ENCODE results near the gene OSBPL5.

Gene OSBPL5

GRCh38 chr11:3049430-3050243 lies 115.5 kb downstream of the OSBPL5 start:
- DNase-seq, result no peak

GRCh38 chr11:3047637-3048036 lies 117.5 kb downstream of the OSBPL5 start:
- DNase-seq, result no peak

- no peak for DNase-seq
Measured at GRCh38 chr11:3046641-3047040, 118.5 kb downstream of the OSBPL5 start.

GRCh38 chr11:3046190-3046589 lies 118.9 kb downstream of the OSBPL5 start:
- DNase-seq, result no peak

GRCh38 chr11:3044915-3045314 lies 120.2 kb downstream of the OSBPL5 start:
- no peak for DNase-seq

GRCh38 chr11:3044004-3044403 lies 121.1 kb downstream of the OSBPL5 start:
- DNase-seq, result no peak

- no peak for DNase-seq
Measured at GRCh38 chr11:3043315-3043871, 121.7 kb downstream of the OSBPL5 start.

GRCh38 chr11:3042496-3043314 lies 122.4 kb downstream of the OSBPL5 start:
- DNase-seq, result no peak

GRCh38 chr11:3041699-3042441 lies 123.2 kb downstream of the OSBPL5 start:
- DNase-seq, result no peak

- no peak for DNase-seq
Measured at GRCh38 chr11:3040881-3041280, 124.2 kb downstream of the OSBPL5 start.

GRCh38 chr11:3037945-3038271 lies 127.2 kb downstream of the OSBPL5 start:
- DNase-seq, result peak; percentile 43
